ENCODE data around the gene LIMS1. TPM values are rescaled to one million over a fixed set of nuclear protein-coding genes. Genes with fewer than 3 reads are reported as not detected.
"Not testable (repeated sequence)": the region's sequence is repeated elsewhere in the genome, so short reads cannot be mapped to it uniquely, and the experiment has no call there.

LIMS1 gene
- total RNA-seq, 1 donor from 2014 or later: 39.8 TPM

GRCh38 chr2:108548208-108549003 lies 14.1 kb downstream of the LIMS1 start:
- Histone ChIP-seq H3K27ac (no peak overlapping the region), H3K4me1 (peaks cover 0 to 12% of the 10 kb centered on the region in 2 donors), H3K4me3 (no peak overlapping the region), H3K9me3 (no peaks in the 10 kb centered on the region), H3K36me3 (no peaks in the 10 kb centered on the region), H3K27me3 (no peaks in the 10 kb centered on the region)
- no peak for TF ChIP-seq CTCF (IDR thresholded peaks at IDR 0.05)
- intact Hi-C loops (cut with DNase I): no loop called here
- DNase-seq (ENCODE audit: low spot score in 2 of 2): no peak

- Histone ChIP-seq H3K9me3 (no peaks in the 10 kb centered on the region), H3K27me3 (no peaks in the 10 kb centered on the region), H3K36me3 (no peaks in the 10 kb centered on the region), H3K4me1 (peaks cover 0 to 11% of the 10 kb centered on the region in 2 donors), H3K27ac (peak overlapping the region in 1 of 2 donors; percentile 5), H3K4me3 (no peak overlapping the region)
- intact Hi-C loops (cut with DNase I): no loop called here
- DNase-seq (ENCODE audit: low spot score in 2 of 2): no peak
- no peak for TF ChIP-seq CTCF (IDR thresholded peaks at IDR 0.05)
Measured at GRCh38 chr2:108552566-108552965, 18.3 kb downstream of the LIMS1 start.

GRCh38 chr2:108553209-108553919 lies 19.1 kb downstream of the LIMS1 start:
- Histone ChIP-seq H3K4me1 (peaks cover 0 to 11% of the 10 kb centered on the region in 2 donors), H3K36me3 (no peaks in the 10 kb centered on the region), H3K9me3 (no peaks in the 10 kb centered on the region), H3K4me3 (no peak overlapping the region), H3K27ac (peak overlapping the region; percentile 5 to 58), H3K27me3 (no peaks in the 10 kb centered on the region)
- intact Hi-C loops (cut with DNase I): no loop called here
- TF ChIP-seq CTCF (IDR thresholded peaks at IDR 0.05): no peak
- no peak for DNase-seq (ENCODE audit: low spot score in 2 of 2)

GRCh38 chr2:108554528-108554927 lies 20.3 kb downstream of the LIMS1 start:
- TF ChIP-seq CTCF (IDR thresholded peaks at IDR 0.05): no peak
- Histone ChIP-seq H3K27ac (no peak overlapping the region), H3K4me1 (peaks cover 0 to 11% of the 10 kb centered on the region in 2 donors), H3K36me3 (no peaks in the 10 kb centered on the region), H3K9me3 (no peaks in the 10 kb centered on the region), H3K27me3 (no peaks in the 10 kb centered on the region), H3K4me3 (no peak overlapping the region)
- DNase-seq (ENCODE audit: low spot score in 2 of 2): no peak
- intact Hi-C loops (cut with DNase I): no loop called here

GRCh38 chr2:108555572-108555971 lies 21.3 kb downstream of the LIMS1 start:
- no peak for TF ChIP-seq CTCF (IDR thresholded peaks at IDR 0.05)
- Histone ChIP-seq H3K27ac (no peak overlapping the region), H3K4me3 (no peak overlapping the region), H3K9me3 (no peaks in the 10 kb centered on the region), H3K36me3 (no peaks in the 10 kb centered on the region), H3K27me3 (no peaks in the 10 kb centered on the region), H3K4me1 (peaks cover 0 to 13% of the 10 kb centered on the region in 2 donors)
- no peak for DNase-seq (ENCODE audit: low spot score in 2 of 2)
- intact Hi-C loops (cut with DNase I): no loop called here

GRCh38 chr2:108556581-108556980 lies 22.3 kb downstream of the LIMS1 start:
- H3K9me3 ChIP-seq; H3K36me3 ChIP-seq; H3K27ac ChIP-seq; H3K4me3 ChIP-seq; intact Hi-C loops (cut with DNase I); DNase-seq (ENCODE audit: low spot score in 2 of 2); H3K27me3 ChIP-seq: not testable (repeated sequence)
- H3K4me1 ChIP-seq: peaks cover 0 to 18% of the 10 kb centered on the region in 2 donors
